Fibroblast of skin of scalp (primary cell): ENCODE data around the gene FAM170B.

ENCODE experiments used
- DNase-seq: peaks from one replicate; pipeline ENCODE4 v3.0.0-alpha.2; 2013

FAM170B gene

GRCh38 chr10:49168831-49169500, 35.1 kb upstream of the FAM170B start:
- DNase-seq, result peak; percentile 75

GRCh38 chr10:49168171-49168540, 34.3 kb upstream of the FAM170B start:
- DNase-seq, result no peak

- no peak for DNase-seq
Measured at GRCh38 chr10:49167425-49168170, 33.8 kb upstream of the FAM170B start.

GRCh38 chr10:49166484-49167400, 32.9 kb upstream of the FAM170B start:
- no peak for DNase-seq

- no peak for DNase-seq
Measured at GRCh38 chr10:49165821-49166483, 32.1 kb upstream of the FAM170B start.

- no peak for DNase-seq
Measured at GRCh38 chr10:49165259-49165658, 31.4 kb upstream of the FAM170B start.

GRCh38 chr10:49164559-49165188, 30.9 kb upstream of the FAM170B start:
- peak; percentile 54 for DNase-seq

GRCh38 chr10:49163741-49164140, 29.9 kb upstream of the FAM170B start:
- DNase-seq, result peak; percentile 60

GRCh38 chr10:49162761-49163310, 29.0 kb upstream of the FAM170B start:
- DNase-seq, result no peak

GRCh38 chr10:49162063-49162462, 28.2 kb upstream of the FAM170B start:
- no peak for DNase-seq

- peak; percentile 72 for DNase-seq
Measured at GRCh38 chr10:49161411-49161997, 27.7 kb upstream of the FAM170B start.

- no peak for DNase-seq
Measured at GRCh38 chr10:49160814-49161213, 27.0 kb upstream of the FAM170B start.

- no peak for DNase-seq
Measured at GRCh38 chr10:49160110-49160509, 26.3 kb upstream of the FAM170B start.

- no peak for DNase-seq
Measured at GRCh38 chr10:49158915-49159314, 25.1 kb upstream of the FAM170B start.

GRCh38 chr10:49158404-49158803, 24.6 kb upstream of the FAM170B start:
- peak; percentile 73 for DNase-seq

- no peak for DNase-seq
Measured at GRCh38 chr10:49157229-49157628, 23.4 kb upstream of the FAM170B start.

GRCh38 chr10:49154641-49155040, 20.8 kb upstream of the FAM170B start:
- no peak for DNase-seq

GRCh38 chr10:49153971-49154370, 20.1 kb upstream of the FAM170B start:
- peak; percentile 81 for DNase-seq

GRCh38 chr10:49153115-49153514, 19.3 kb upstream of the FAM170B start:
- no peak for DNase-seq

GRCh38 chr10:49152663-49153062, 18.8 kb upstream of the FAM170B start:
- no peak for DNase-seq

- no peak for DNase-seq
Measured at GRCh38 chr10:49152037-49152436, 18.2 kb upstream of the FAM170B start.
